Activated CD4-positive, alpha-beta T cell treated with anti-CD3 and anti-CD28 coated beads, Interleukin-2, amount 10 ng/mL, durations not matched to agents 7 days and 5 days (primary cell): ENCODE measurements around the gene BACE1. TPM values are rescaled to one million over a fixed set of nuclear protein-coding genes. Genes with fewer than 3 reads are reported as not detected.
A peak's percentile ranks its signal among the peaks of the same experiment; 100 is the strongest.
"Not testable (repeated sequence)": the region's sequence is repeated elsewhere in the genome, so short reads cannot be mapped to it uniquely, and the experiment has no call there.

Experiments
- CTCF ChIA-PET: fragments of 350-600 bp; sonication (Branson Sonifier 250); formaldehyde crosslinking; loops from one replicate; lab custom pipeline; 2021; ENCODE audit warnings: antibody characterized with exemption; lab: Charles Lee
- POLR2A ChIA-PET: fragments of 350-600 bp; sonication (Branson Sonifier 250); formaldehyde crosslinking; loops from one replicate; lab custom pipeline; 2021; ENCODE audit warnings: antibody characterized with exemption; lab: Charles Lee
- DNase-seq: peaks from one replicate; pipeline ENCODE4 v3.0.0-alpha.2; 2020
- H3K27ac Mint-ChIP-seq: one replicate; pipeline ENCODE4 v1.8.0; 2021; ENCODE audit warnings: mild to moderate bottlenecking, moderate library complexity, mixed read lengths
- H3K27me3 Mint-ChIP-seq: one replicate; pipeline ENCODE4 v1.8.0; 2021; ENCODE audit warnings: mixed read lengths
- H3K36me3 Mint-ChIP-seq: one replicate; pipeline ENCODE4 v1.8.0; 2021; ENCODE audit warnings: low read depth, mixed read lengths
- H3K4me1 Mint-ChIP-seq: one replicate; pipeline ENCODE4 v1.8.0; 2021; ENCODE audit warnings: mixed read lengths
- H3K4me3 Mint-ChIP-seq: one replicate; pipeline ENCODE4 v1.8.0; 2021; ENCODE audit warnings: mild to moderate bottlenecking, moderate library complexity, mixed read lengths
- H3K9me3 Mint-ChIP-seq: one replicate; pipeline ENCODE4 v1.8.0; 2021; ENCODE audit warnings: mixed read lengths
- total RNA-seq, 2 experiments: library from RNA; stranded (reverse); gene quantifications; one replicate each; pipeline ENCODE4 v1.2.3, GENCODE V29; 2021

Gene BACE1
- total RNA-seq, 2 experiments from 2014 or later, result 0.25 to 0.48 TPM

- H3K27me3 Mint-ChIP-seq, result peaks cover 5% of the 10 kb centered on the region
- peak within 1 kb of the TSS; percentile 73 for H3K27ac Mint-ChIP-seq
- peak; percentile 97 for DNase-seq
- no peaks in the 10 kb centered on the region for H3K9me3 Mint-ChIP-seq
- H3K4me1 Mint-ChIP-seq, result peaks cover 14% of the 10 kb centered on the region
- ChIA-PET CTCF (interaction anchor here (0.9 to 1.6 kb wide), 6 partner anchors 13 to 194 kb away, joined by 3 to 5 read pairs (median 4); no protein-coding TSS in a partner anchor), POLR2A (interaction anchor here (1.1 kb wide), 1 partner anchor 111 kb away, joined by 5 read pairs; no protein-coding TSS in a partner anchor)
- no peaks in the 10 kb centered on the region for H3K36me3 Mint-ChIP-seq
- H3K4me3 Mint-ChIP-seq, result peak within 1 kb of the TSS; percentile 53
These were observed 11.7 kb upstream of the BACE1 start, which contains the start of gene CEP164 for GRCh38 chr11:117327567-117328374. CEP164 (plus strand) TSS chr11:117327854; CDS start chr11:117338587, 10,733 bp downstream.

- peaks cover 13% of the 10 kb centered on the region for H3K4me1 Mint-ChIP-seq
- not testable (repeated sequence) for DNase-seq, H3K4me3 Mint-ChIP-seq, H3K9me3 Mint-ChIP-seq, H3K36me3 Mint-ChIP-seq, H3K27ac Mint-ChIP-seq, H3K27me3 Mint-ChIP-seq
- ChIA-PET POLR2A (interaction anchor here (1.1 kb wide), 1 partner anchor 110 kb away, joined by 5 read pairs; no protein-coding TSS in a partner anchor), CTCF (interaction anchor here (0.6 to 1.6 kb wide), 4 partner anchors 9 to 83 kb away, joined by 3 to 5 read pairs (median 4); no protein-coding TSS in a partner anchor)
These were observed 11.2 kb upstream of the BACE1 start for GRCh38 chr11:117327255-117327566.

- H3K36me3 Mint-ChIP-seq, result no peaks in the 10 kb centered on the region
- peaks cover 9% of the 10 kb centered on the region for H3K4me1 Mint-ChIP-seq
These were observed 3.3 kb upstream of the BACE1 start for GRCh38 chr11:117319214-117319840.

GRCh38 chr11:117318738-117319137 is 2.7 kb upstream of the BACE1 start:
- Mint-ChIP-seq H3K9me3 (no peaks in the 10 kb centered on the region), H3K36me3 (no peaks in the 10 kb centered on the region), H3K4me3 (no peak overlapping the region), H3K4me1 (peaks cover 9% of the 10 kb centered on the region), H3K27ac (no peak overlapping the region), H3K27me3 (peaks cover 40% of the 10 kb centered on the region)
- ChIA-PET CTCF (no interaction called here), POLR2A (no interaction called here)
- no peak for DNase-seq

More at GRCh38 chr11:117319214-117319840, 3.3 kb upstream of the BACE1 start:
- POLR2A ChIA-PET, result no interaction called here
- CTCF ChIA-PET, result interaction anchor here (0.6 kb wide), 1 partner anchor 1605 kb away, joined by 3 read pairs; no protein-coding TSS in a partner anchor
- no peak overlapping the region for H3K4me3 Mint-ChIP-seq
- H3K27me3 Mint-ChIP-seq, result peaks cover 39% of the 10 kb centered on the region
- no peak overlapping the region for H3K27ac Mint-ChIP-seq
- H3K9me3 Mint-ChIP-seq, result no peaks in the 10 kb centered on the region
- no peak for DNase-seq

- POLR2A ChIA-PET, result no interaction called here
These were observed 515 bp downstream of the BACE1 start for GRCh38 chr11:117315285-117316196.

GRCh38 chr11:117314840-117315239 is 1.2 kb downstream of the BACE1 start:
- H3K27me3 Mint-ChIP-seq, result peaks cover 48% of the 10 kb centered on the region
- H3K36me3 Mint-ChIP-seq, result no peaks in the 10 kb centered on the region
- no peaks in the 10 kb centered on the region for H3K9me3 Mint-ChIP-seq
- H3K27ac Mint-ChIP-seq, result no peak overlapping the region
- no peak for DNase-seq
- ChIA-PET CTCF (interaction anchor here (1.0 kb wide), 1 partner anchor 9 kb away, joined by 4 read pairs; no protein-coding TSS in a partner anchor), POLR2A (no interaction called here)
- H3K4me1 Mint-ChIP-seq, result peaks cover 9% of the 10 kb centered on the region
- peak overlapping the region; percentile 27 for H3K4me3 Mint-ChIP-seq

More at GRCh38 chr11:117315285-117316196, 515 bp downstream of the BACE1 start:
- Mint-ChIP-seq H3K27ac (no peak overlapping the region), H3K9me3 (no peaks in the 10 kb centered on the region), H3K4me3 (peak overlapping the region; percentile 59), H3K27me3 (peaks cover 46% of the 10 kb centered on the region), H3K36me3 (no peaks in the 10 kb centered on the region), H3K4me1 (peaks cover 9% of the 10 kb centered on the region)
- DNase-seq, result no peak
- CTCF ChIA-PET, result interaction anchor here (0.8 to 1.0 kb wide), 2 partner anchors 10 to 53 kb away, joined by 3 to 4 read pairs; no protein-coding TSS in a partner anchor

- Mint-ChIP-seq H3K4me3 (no peak overlapping the region), H3K4me1 (peaks cover 9% of the 10 kb centered on the region), H3K9me3 (no peaks in the 10 kb centered on the region), H3K27ac (no peak overlapping the region), H3K27me3 (peaks cover 47% of the 10 kb centered on the region), H3K36me3 (no peaks in the 10 kb centered on the region)
- no peak for DNase-seq
- CTCF ChIA-PET, result interaction anchor here (1.0 kb wide), 1 partner anchor 8 kb away, joined by 4 read pairs; no protein-coding TSS in a partner anchor
- POLR2A ChIA-PET, result no interaction called here
These were observed 2.0 kb downstream of the BACE1 start for GRCh38 chr11:117313828-117314768.

GRCh38 chr11:117313091-117313490 is 3.0 kb downstream of the BACE1 start:
- H3K4me3 Mint-ChIP-seq, result no peak overlapping the region
- CTCF ChIA-PET, result no interaction called here
- no peaks in the 10 kb centered on the region for H3K36me3 Mint-ChIP-seq
- H3K9me3 Mint-ChIP-seq, result no peaks in the 10 kb centered on the region
- DNase-seq, result no peak
- H3K27ac Mint-ChIP-seq, result no peak overlapping the region
- H3K4me1 Mint-ChIP-seq, result peaks cover 9% of the 10 kb centered on the region
- peaks cover 47% of the 10 kb centered on the region for H3K27me3 Mint-ChIP-seq
- POLR2A ChIA-PET, result no interaction called here

- CTCF ChIA-PET, result interaction anchor here (0.6 to 1.2 kb wide), 2 partner anchors 26 to 64 kb away, joined by 3 read pairs; no protein-coding TSS in a partner anchor
- no peak overlapping the region for H3K4me3 Mint-ChIP-seq
- H3K27ac Mint-ChIP-seq, result no peak overlapping the region
- peaks cover 23% of the 10 kb centered on the region for H3K27me3 Mint-ChIP-seq
- POLR2A ChIA-PET, result no interaction called here
- no peak for DNase-seq
- no peaks in the 10 kb centered on the region for H3K4me1 Mint-ChIP-seq
- no peaks in the 10 kb centered on the region for H3K36me3 Mint-ChIP-seq
- H3K9me3 Mint-ChIP-seq, result no peaks in the 10 kb centered on the region
These were observed 6.7 kb downstream of the BACE1 start for GRCh38 chr11:117309310-117309709.

GRCh38 chr11:117305145-117305544 is 10.9 kb downstream of the BACE1 start:
- no peaks in the 10 kb centered on the region for H3K36me3 Mint-ChIP-seq
- no peak overlapping the region for H3K27ac Mint-ChIP-seq
- CTCF ChIA-PET, result interaction anchor here (0.6 to 1.3 kb wide), 2 partner anchors 10 to 392 kb away, joined by 3 to 4 read pairs; no protein-coding TSS in a partner anchor
- peaks cover 9% of the 10 kb centered on the region for H3K27me3 Mint-ChIP-seq
- POLR2A ChIA-PET, result no interaction called here
- no peak overlapping the region for H3K4me3 Mint-ChIP-seq
- no peaks in the 10 kb centered on the region for H3K4me1 Mint-ChIP-seq
- no peak for DNase-seq
- H3K9me3 Mint-ChIP-seq, result no peaks in the 10 kb centered on the region

- no peaks in the 10 kb centered on the region for H3K9me3 Mint-ChIP-seq
- no peak overlapping the region for H3K4me3 Mint-ChIP-seq
- POLR2A ChIA-PET, result no interaction called here
- no peak for DNase-seq
- no peaks in the 10 kb centered on the region for H3K36me3 Mint-ChIP-seq
- H3K27me3 Mint-ChIP-seq, result peaks cover 1% of the 10 kb centered on the region
- H3K4me1 Mint-ChIP-seq, result no peaks in the 10 kb centered on the region
- CTCF ChIA-PET, result interaction anchor here (0.6 to 0.7 kb wide), 2 partner anchors 8 to 18 kb away, joined by 3 read pairs; no protein-coding TSS in a partner anchor
- H3K27ac Mint-ChIP-seq, result no peak overlapping the region
These were observed 12.3 kb downstream of the BACE1 start for GRCh38 chr11:117303646-117304315.
